ENCODE measurements around the gene RASA1. TPM values are rescaled to one million over a fixed set of nuclear protein-coding genes. Genes with fewer than 3 reads are reported as not detected.

RASA1 gene
- total RNA-seq, 1 experiment from 2014 or later: 23.0 TPM

- Histone ChIP-seq H3K36me3 (ENCODE audit: control insufficient read depth, insufficient read depth, low read length) (no peaks in the 10 kb centered on the region), H3K27me3 (replicated peaks; ENCODE audit: control insufficient read depth, insufficient read depth, low read length) (no peaks in the 10 kb centered on the region), H3K4me1 (peaks cover 3% of the 10 kb centered on the region; the same call in 1 of the 2 replicates), H3K9me3 (no peaks in the 10 kb centered on the region), H3K4me3 (ENCODE audit: low read depth, low read length) (no peak overlapping the region)
- no TSS peak for BruUV-seq (replicated peaks)
- Mint-ChIP-seq H3K4me1 (ENCODE audit: low read depth, unreplicated experiment) (no peaks in the 10 kb centered on the region), H3K4me3 (ENCODE audit: unreplicated experiment) (no peak overlapping the region), H3K27ac (ENCODE audit: unreplicated experiment) (no peak overlapping the region), H3K9me3 (ENCODE audit: unreplicated experiment) (no peaks in the 10 kb centered on the region), H3K36me3 (ENCODE audit: insufficient read depth, unreplicated experiment) (no peaks in the 10 kb centered on the region), H3K27me3 (ENCODE audit: insufficient read depth, unreplicated experiment) (peaks cover 2% of the 10 kb centered on the region)
- ChIA-PET CTCF (no interaction called here), POLR2A (no interaction called here)
- intact Hi-C loops (cut with micrococcal nuclease; ENCODE audit: unreplicated experiment): no loop called here
- TF ChIP-seq CTCF (IDR thresholded peaks at IDR 0.05; ENCODE audit: insufficient read depth in 1 of 2, low read depth in 1 of 2, low read length in 1 of 2, severe bottlenecking in 1 of 2, unreplicated experiment in 1 of 2): no peak
- DNase-seq: no peak
These were observed 7.0 kb upstream of the RASA1 start for GRCh38 chr5:87260604-87261192.

GRCh38 chr5:87263498-87263897 lies 4.2 kb upstream of the RASA1 start:
- no peak overlapping the region for H3K4me3 Mint-ChIP-seq (ENCODE audit: unreplicated experiment)
- intact Hi-C loops (cut with micrococcal nuclease; ENCODE audit: unreplicated experiment): no loop called here
- H3K27ac Mint-ChIP-seq (ENCODE audit: unreplicated experiment): no peak overlapping the region
- H3K36me3 Mint-ChIP-seq (ENCODE audit: insufficient read depth, unreplicated experiment): peaks cover 10% of the 10 kb centered on the region
- no peaks in the 10 kb centered on the region for H3K9me3 Mint-ChIP-seq (ENCODE audit: unreplicated experiment)
- Histone ChIP-seq H3K9me3 (no peaks in the 10 kb centered on the region), H3K27me3 (replicated peaks; ENCODE audit: control insufficient read depth, insufficient read depth, low read length) (no peaks in the 10 kb centered on the region), H3K4me3 (ENCODE audit: low read depth, low read length) (no peak overlapping the region), H3K36me3 (ENCODE audit: control insufficient read depth, insufficient read depth, low read length) (no peaks in the 10 kb centered on the region), H3K4me1 (peaks cover 9% of the 10 kb centered on the region)
- no peak for DNase-seq
- POLR2A ChIA-PET: no interaction called here
- no peaks in the 10 kb centered on the region for H3K27me3 Mint-ChIP-seq (ENCODE audit: insufficient read depth, unreplicated experiment)
- CTCF ChIA-PET: no interaction called here
- BruUV-seq (replicated peaks): no TSS peak
- H3K4me1 Mint-ChIP-seq (ENCODE audit: low read depth, unreplicated experiment): peaks cover 6% of the 10 kb centered on the region
- no peak for TF ChIP-seq CTCF (IDR thresholded peaks at IDR 0.05; ENCODE audit: insufficient read depth in 1 of 2, low read depth in 1 of 2, low read length in 1 of 2, severe bottlenecking in 1 of 2, unreplicated experiment in 1 of 2)

- Histone ChIP-seq H3K27me3 (replicated peaks; ENCODE audit: control insufficient read depth, insufficient read depth, low read length) (no peaks in the 10 kb centered on the region), H3K9me3 (no peaks in the 10 kb centered on the region), H3K36me3 (ENCODE audit: control insufficient read depth, insufficient read depth, low read length) (no peaks in the 10 kb centered on the region), H3K4me1 (peaks cover 6% of the 10 kb centered on the region), H3K4me3 (ENCODE audit: low read depth, low read length) (peak overlapping the region; percentile 96)
- H3K4me1 Mint-ChIP-seq (ENCODE audit: low read depth, unreplicated experiment): peaks cover 13% of the 10 kb centered on the region
- TF ChIP-seq CTCF (IDR thresholded peaks at IDR 0.05; ENCODE audit: insufficient read depth in 1 of 2, low read depth in 1 of 2, low read length in 1 of 2, severe bottlenecking in 1 of 2, unreplicated experiment in 1 of 2): peak in 1 of 2 experiments; percentile 6
- H3K9me3 Mint-ChIP-seq (ENCODE audit: unreplicated experiment): no peaks in the 10 kb centered on the region
- peak overlapping the region; percentile 81 for H3K4me3 Mint-ChIP-seq (ENCODE audit: unreplicated experiment)
- ChIA-PET POLR2A (interaction anchor here (1.4 kb wide), 1 partner anchor 146 kb away, joined by 4 read pairs; the partner anchor contains the start of gene CCNH), CTCF (no interaction called here)
- DNase-seq: no peak
- H3K27ac Mint-ChIP-seq (ENCODE audit: unreplicated experiment): peak overlapping the region; percentile 83
- H3K27me3 Mint-ChIP-seq (ENCODE audit: insufficient read depth, unreplicated experiment): no peaks in the 10 kb centered on the region
- H3K36me3 Mint-ChIP-seq (ENCODE audit: insufficient read depth, unreplicated experiment): peaks cover 24% of the 10 kb centered on the region
- TSS peak; percentile 86 for BruUV-seq (replicated peaks)
- intact Hi-C loops (cut with micrococcal nuclease; ENCODE audit: unreplicated experiment): loop anchor here (1.0 to 5.0 kb wide), 2 partner anchors 120 to 146 kb away; no protein-coding TSS in a partner anchor
These were observed 639 bp upstream of the RASA1 start for GRCh38 chr5:87266914-87267573.

Measured in Caco-2 (cell line).